IMR-90 (cell line): Measurements from ENCODE around the gene TRPC3. TPM values are rescaled to one million over a fixed set of nuclear protein-coding genes. Genes with fewer than 3 reads are reported as not detected.

Experiments
- ATAC-seq: fragments of 200-7000 bp; cut with Tn5 transposase; 2 replicates; pipeline ENCODE4 v1.9.1; 2020; ENCODE audit warnings: low read depth, mild to moderate bottlenecking, moderate library complexity
- BruUV-seq: library from RNA; stranded (reverse); fragments of 400-500 nt; replicated peaks from 2 replicates; lab custom pipeline; 2021; lab: Mats Ljungman, UMichigan
- CTCF ChIA-PET: fragments of 300-600 bp; formaldehyde crosslinking; extraction: SDS; loops from one replicate; lab custom pipeline; 2021; ENCODE audit warnings: antibody characterized with exemption; lab: Yijun Ruan, JAX
- POLR2A ChIA-PET: fragments of 300-600 bp; sonication (Branson Sonifier 250); formaldehyde crosslinking; loops from one replicate; lab custom pipeline; 2022; ENCODE audit warnings: antibody characterized with exemption; ENCODE audit not compliant: unreplicated experiment; lab: Charles Lee
- DNase-seq: peaks from one replicate; pipeline ENCODE4 v3.0.0; 2013
- H2AFZ ChIP-seq: replicated peaks from 2 replicates; pipeline ENCODE3; 2013; ENCODE audit warnings: low read length, mild to moderate bottlenecking; ENCODE audit not compliant: poor library complexity
- H2AK5ac ChIP-seq: 2 replicates; pipeline ENCODE4 v1.6.1; 2013; ENCODE audit warnings: low read depth, low read length, inconsistent platforms
- H2AK9ac ChIP-seq: replicated peaks from 2 replicates; pipeline ENCODE3; 2013; ENCODE audit warnings: mild to moderate bottlenecking, low read depth, low read length, moderate library complexity; ENCODE audit not compliant: poor library complexity
- H2BK120ac ChIP-seq: 2 replicates; pipeline ENCODE4 v1.6.1; 2013; ENCODE audit warnings: low read depth, low read length, inconsistent platforms
- H2BK15ac ChIP-seq: 3 replicates; pipeline ENCODE4 v1.6.1; 2013; ENCODE audit warnings: low read depth, low read length, inconsistent platforms
- H2BK20ac ChIP-seq: 2 replicates; pipeline ENCODE4 v1.6.1; 2013; ENCODE audit warnings: low read depth, mild to moderate bottlenecking, inconsistent platforms, low read length, moderate library complexity
- H2BK5ac ChIP-seq: 2 replicates; pipeline ENCODE4 v1.6.1; 2013; ENCODE audit warnings: mild to moderate bottlenecking, low read depth, low read length, inconsistent platforms; ENCODE audit not compliant: poor library complexity, severe bottlenecking
- H3K14ac ChIP-seq: replicated peaks from 2 replicates; pipeline ENCODE4 v1.6.1; 2013; ENCODE audit warnings: low read depth, low read length, inconsistent platforms
- H3K18ac ChIP-seq: 2 replicates; pipeline ENCODE4 v1.6.1; 2013; ENCODE audit warnings: low read depth, low read length, control low read depth
- H3K23ac ChIP-seq: 2 replicates; pipeline ENCODE4 v1.6.1; 2013; ENCODE audit warnings: low read depth, low read length, inconsistent platforms
- H3K27ac ChIP-seq: 2 replicates; pipeline ENCODE4 v1.5.1; 2013; ENCODE audit warnings: mild to moderate bottlenecking, control low read depth, low read length; ENCODE audit not compliant: insufficient read depth
- H3K27me3 ChIP-seq: 2 replicates; pipeline ENCODE4 v1.6.1; 2013; ENCODE audit warnings: low read length; ENCODE audit not compliant: control insufficient read depth, insufficient read depth
- H3K36me3 ChIP-seq: 2 replicates; pipeline ENCODE4 v1.6.1; 2013; ENCODE audit warnings: low read length, mixed read lengths; ENCODE audit not compliant: control insufficient read depth, insufficient read depth
- H3K4ac ChIP-seq: 2 replicates; pipeline ENCODE4 v1.6.1; 2013; ENCODE audit warnings: low read depth, low read length, inconsistent platforms
- H3K4me1 ChIP-seq: 2 replicates; pipeline ENCODE4 v1.6.1; 2013; ENCODE audit warnings: low read length, mixed read lengths; ENCODE audit not compliant: control insufficient read depth, insufficient read depth
- H3K4me2 ChIP-seq: 2 replicates; pipeline ENCODE4 v1.6.1; 2013; ENCODE audit warnings: low read depth, mild to moderate bottlenecking, control low read depth, low read length, moderate library complexity
- H3K4me3 ChIP-seq: 2 replicates; pipeline ENCODE4 v1.5.1; 2013; ENCODE audit warnings: low read depth, mild to moderate bottlenecking, control low read depth, low read length, moderate library complexity; ENCODE audit not compliant: insufficient read depth
- H3K56ac ChIP-seq: 2 replicates; pipeline ENCODE4 v1.6.1; 2013; ENCODE audit warnings: low read length, inconsistent platforms; ENCODE audit not compliant: insufficient read depth; ENCODE audit errors: extremely low read depth
- H3K79me1 ChIP-seq, 2 experiments: 2 replicates each; pipeline ENCODE4 v1.6.1; 2013; ENCODE audit warnings: low read length in 2 of 2, inconsistent platforms in 1 of 2, low read depth in 1 of 2
- H3K9ac ChIP-seq: 2 replicates; pipeline ENCODE4 v1.6.1; 2013; ENCODE audit warnings: low read depth, low read length, control low read depth
- H3K9me1 ChIP-seq: 2 replicates; pipeline ENCODE4 v1.6.1; 2013; ENCODE audit warnings: low read length, inconsistent platforms; ENCODE audit not compliant: insufficient read depth
- H3K9me3 ChIP-seq: 2 replicates; pipeline ENCODE4 v1.6.1; 2013; ENCODE audit warnings: low read length; ENCODE audit not compliant: control insufficient read depth, insufficient read depth
- H4K20me1 ChIP-seq: 2 replicates; pipeline ENCODE4 v1.6.1; 2013; ENCODE audit warnings: low read length, inconsistent platforms; ENCODE audit not compliant: insufficient read depth
- H4K5ac ChIP-seq: 2 replicates; pipeline ENCODE4 v1.6.1; 2013; ENCODE audit warnings: mild to moderate bottlenecking, low read depth, low read length, control low read depth
- H4K8ac ChIP-seq, 2 experiments: 2 replicates each; pipeline ENCODE4 v1.6.1; 2013; ENCODE audit warnings: low read depth in 2 of 2, low read length in 2 of 2, control low read depth in 1 of 2, inconsistent platforms in 1 of 2
- H4K91ac ChIP-seq: 2 replicates; pipeline ENCODE4 v1.6.1; 2013; ENCODE audit warnings: low read depth, low read length, inconsistent platforms; ENCODE audit not compliant: insufficient read depth
- BHLHE40 ChIP-seq: fragments of 150-350 bp; IDR thresholded peaks from 2 replicates; pipeline ENCODE4 v1.6.1; 2016; ENCODE audit warnings: mild to moderate bottlenecking, low read depth, low read length
- CHD1 ChIP-seq: IDR thresholded peaks from 2 replicates; pipeline ENCODE4 v1.6.1; 2012; ENCODE audit warnings: low read depth, low read length, improper control_type of control experiment
- CTCF ChIP-seq: conservative IDR thresholded peaks from 2 replicates; pipeline ENCODE4 v1.5.1; 2012; ENCODE audit warnings: mild to moderate bottlenecking, low read depth, low read length, improper control_type of control experiment
- ELK1 ChIP-seq: fragments of 150-350 bp; IDR thresholded peaks from 2 replicates; pipeline ENCODE4 v1.6.1; 2016; ENCODE audit warnings: low read depth, mild to moderate bottlenecking, low read length, moderate library complexity, borderline replicate concordance
- FOS ChIP-seq: fragments of 150-350 bp; IDR thresholded peaks from 2 replicates; pipeline ENCODE4 v1.6.1; 2016; ENCODE audit warnings: low read depth, low read length
- MAZ ChIP-seq: IDR thresholded peaks from 2 replicates; pipeline ENCODE4 v1.6.1; 2012; ENCODE audit warnings: low read depth, mild to moderate bottlenecking, low read length, improper control_type of control experiment, moderate library complexity, borderline replicate concordance
- MXI1 ChIP-seq: IDR thresholded peaks from 2 replicates; pipeline ENCODE4 v1.6.1; 2012; ENCODE audit warnings: low read depth, mild to moderate bottlenecking, low read length, moderate library complexity, borderline replicate concordance
- NFE2L2 ChIP-seq: fragments of 150-350 bp; IDR thresholded peaks from 2 replicates; pipeline ENCODE4 v1.6.1; 2016; ENCODE audit warnings: low read depth, mild to moderate bottlenecking, low read length
- POLR2A ChIP-seq: IDR thresholded peaks from 2 replicates; pipeline ENCODE4 v1.6.1; 2012; ENCODE audit warnings: mild to moderate bottlenecking, low read depth, low read length
- RAD21 ChIP-seq: IDR thresholded peaks from 2 replicates; pipeline ENCODE4 v1.6.1; 2012; ENCODE audit warnings: low read length, improper control_type of control experiment
- RCOR1 ChIP-seq: IDR thresholded peaks from 2 replicates; pipeline ENCODE4 v1.6.1; 2012; ENCODE audit warnings: mild to moderate bottlenecking, low read length, improper control_type of control experiment; ENCODE audit not compliant: insufficient replicate concordance
- RFX5 ChIP-seq: IDR thresholded peaks from 2 replicates; pipeline ENCODE4 v1.8.0; 2012; ENCODE audit warnings: low read depth, mild to moderate bottlenecking, low read length, moderate library complexity
- SMC3 ChIP-seq: fragments of 150-350 bp; IDR thresholded peaks from 2 replicates; pipeline ENCODE4 v1.6.1; 2016; ENCODE audit warnings: low read depth, mild to moderate bottlenecking, antibody characterized with exemption, low read length, moderate library complexity
- WGBS, 2 experiments: methylation state at CpG; one replicate each; pipeline versions ENCODE4 v1.1.5 to v1.1.7; 2013; ENCODE audit warnings: missing lambda C conversion rate in 2 of 2; ENCODE audit not compliant: insufficient read length in 1 of 2; ENCODE audit errors: extremely low coverage in 2 of 2; 5-methylcytosine and 5-hydroxymethylcytosine counted together
- dilution Hi-C: fragments of 300-500 bp; cut with HindIII; formaldehyde crosslinking; loops from one replicate; pipeline ENCODE4 v1.14.3; 2018; ENCODE audit warnings: low sequenced_read_pairs; ENCODE audit not compliant: unreplicated experiment
- in situ Hi-C: fragments of 300-500 bp; cut with MboI; formaldehyde crosslinking; loops from 3 replicates; pipeline ENCODE4 v1.14.3; 2019; ENCODE audit warnings: low sequenced_read_pairs, inconsistent platforms, mixed read lengths
- intact Hi-C: fragments of 100-400 bp; cut with micrococcal nuclease; formaldehyde crosslinking; loops from 2 replicates; pipeline ENCODE4 v1.10.0; 2022
- polyA plus RNA-seq, 3 experiments: library from polyadenylated mRNA; depleted of rRNA; stranded (reverse); fragments of >200 nt; gene quantifications; 2 replicates each; pipeline ENCODE4 v1.2.3, GENCODE V29; 2012; ENCODE audit warnings: low replicate concordance in 1 of 3
- total RNA-seq: library from RNA; depleted of rRNA; stranded (reverse); fragments of >200 nt; gene quantifications from 2 replicates; pipeline ENCODE4 v1.2.3, GENCODE V29; 2012

TRPC3 gene
- total and polyA plus RNA-seq, 2 of the 4 experiments (the other 2 are of a cell fraction), result 1.1 to 2.7 TPM

GRCh38 chr4:121957266-121957665, 5.4 kb upstream of the TRPC3 start:
- no peak overlapping the region for H2BK20ac ChIP-seq
- ChIA-PET CTCF (interaction anchor here (0.6 to 0.7 kb wide), 2 partner anchors 24 to 668 kb away, joined by 3 to 6 read pairs; no protein-coding TSS in a partner anchor), POLR2A (no interaction called here)
- 0 out of 2 replicates have a peak, but pooled peaks cover 3% of the 10 kb centered on the region for H3K9me1 ChIP-seq
- no peak overlapping the region for H3K18ac ChIP-seq
- H2BK5ac ChIP-seq, result no peak overlapping the region
- H2BK15ac ChIP-seq, result no peak overlapping the region
- H3K56ac ChIP-seq, result no peak overlapping the region
- no peak overlapping the region for H3K14ac ChIP-seq
- no peak overlapping the region for H2AK9ac ChIP-seq
- H3K23ac ChIP-seq, result no peak overlapping the region
- H3K4me2 ChIP-seq, result no peak overlapping the region
- H3K4me1 ChIP-seq, result no peaks in the 10 kb centered on the region
- no peaks in the 10 kb centered on the region for H3K9me3 ChIP-seq
- H2BK120ac ChIP-seq, result no peak overlapping the region
- WGBS, 2 experiments, result 100% methylated on average over 3 of the region's 3 CpGs; no CpG with 5 or more reads in 1 of the 2 experiments
- H4K20me1 ChIP-seq, result no peaks in the 10 kb centered on the region
- DNase-seq (no peak), ATAC-seq (no peak)
- no peak overlapping the region for H3K9ac ChIP-seq
- no peak overlapping the region for H4K5ac ChIP-seq
- H3K4ac ChIP-seq, result no peak overlapping the region
- no peak overlapping the region for H4K91ac ChIP-seq
- H3K36me3 ChIP-seq, result no peaks in the 10 kb centered on the region
- TF ChIP-seq BHLHE40, result no peak
- TF ChIP-seq RAD21, result no peak
- no peak for TF ChIP-seq CTCF
- no peak for TF ChIP-seq CHD1
- no peak for TF ChIP-seq MAZ
- TF ChIP-seq SMC3, result no peak
- TF ChIP-seq ELK1, result no peak
- no peak for TF ChIP-seq MXI1
- no peak for TF ChIP-seq FOS
- no peak for TF ChIP-seq RFX5
- no peak for TF ChIP-seq POLR2A
- no peak for TF ChIP-seq RCOR1
- TF ChIP-seq NFE2L2, result no peak
- no peak overlapping the region for H2AK5ac ChIP-seq
- no peaks in the 10 kb centered on the region for H3K27me3 ChIP-seq
- no peak overlapping the region for H4K8ac ChIP-seq
- no TSS peak for BruUV-seq
- H3K4me3 ChIP-seq, result no peak overlapping the region
- H3K27ac ChIP-seq, result no peak overlapping the region
- dilution Hi-C loops (no loop called here), intact Hi-C loops (no loop called here), in situ Hi-C loops (no loop called here)
- H2AFZ ChIP-seq, result no peak overlapping the region
- H3K79me1 ChIP-seq, result no peaks in the 10 kb centered on the region; a peak in 1 of 4 replicates
